Measurements from ENCODE around the gene HTRA3. TPM values are rescaled to one million over a fixed set of nuclear protein-coding genes. Genes with fewer than 3 reads are reported as not detected.

Gene HTRA3
- total RNA-seq, 1 experiment from 2014 or later, result 2.8 TPM

DNA sequence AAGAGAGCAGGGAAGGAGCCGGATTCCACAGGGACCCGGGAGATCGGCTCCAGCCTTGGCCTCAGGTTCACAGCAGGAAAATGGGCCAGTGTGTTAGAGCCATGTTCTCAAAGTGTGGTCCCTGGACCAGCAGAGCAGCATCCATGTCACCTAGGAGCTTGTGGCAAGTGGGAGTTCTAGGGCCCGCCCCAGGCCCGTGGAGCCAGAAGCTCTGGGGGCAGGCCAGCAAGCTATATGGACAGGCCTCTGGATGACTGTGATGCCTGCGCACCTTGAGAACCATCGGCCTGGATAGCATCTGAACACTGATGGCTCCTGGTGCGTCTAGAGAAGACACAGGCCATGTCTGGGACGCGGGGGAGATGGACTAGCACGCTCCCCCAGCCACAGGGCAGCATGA is 36.8 kb upstream of the HTRA3 start:
- H3K9me2 ChIP-seq (replicated peaks; ENCODE audit: low read length), result no peaks in the 10 kb centered on the region
- DNase-seq (no peak), ATAC-seq (no peak)
- no peak overlapping the region for H2AFZ ChIP-seq (ENCODE audit: low read length)
- no peaks in the 10 kb centered on the region for H3K9me3 ChIP-seq (ENCODE audit: low read length)
- no peaks in the 10 kb centered on the region for H4K20me1 ChIP-seq (ENCODE audit: low read length)
- H3K9ac ChIP-seq (ENCODE audit: low read length), result no peak overlapping the region
- ChIA-PET CTCF (no interaction called here), POLR2A (ENCODE audit: unreplicated experiment) (no interaction called here)
- H3K36me3 ChIP-seq (ENCODE audit: low read depth, low read length), result no peaks in the 10 kb centered on the region
- H3K27ac ChIP-seq (ENCODE audit: low read length), result no peak overlapping the region
- intact Hi-C loops (cut with micrococcal nuclease), result no loop called here
- no peak for TF ChIP-seq EZH2 (IDR thresholded peaks at IDR 0.05; ENCODE audit: low read length, unreplicated experiment)
- no peaks in the 10 kb centered on the region for H3K27me3 ChIP-seq (ENCODE audit: low read length)
- H3K79me2 ChIP-seq (ENCODE audit: low read length), result no peaks in the 10 kb centered on the region
- BruUV-seq (replicated peaks), result no TSS peak
- no peaks in the 10 kb centered on the region for H3F3A ChIP-seq (ENCODE audit: low read length, unreplicated experiment)
- no peak overlapping the region for H3K4me2 ChIP-seq (ENCODE audit: low read length)
- H3K4me1 ChIP-seq (ENCODE audit: insufficient read depth, low read length), result peaks cover 13% of the 10 kb centered on the region
- H3K4me3 ChIP-seq (ENCODE audit: low read length), result no peak overlapping the region

DNA sequence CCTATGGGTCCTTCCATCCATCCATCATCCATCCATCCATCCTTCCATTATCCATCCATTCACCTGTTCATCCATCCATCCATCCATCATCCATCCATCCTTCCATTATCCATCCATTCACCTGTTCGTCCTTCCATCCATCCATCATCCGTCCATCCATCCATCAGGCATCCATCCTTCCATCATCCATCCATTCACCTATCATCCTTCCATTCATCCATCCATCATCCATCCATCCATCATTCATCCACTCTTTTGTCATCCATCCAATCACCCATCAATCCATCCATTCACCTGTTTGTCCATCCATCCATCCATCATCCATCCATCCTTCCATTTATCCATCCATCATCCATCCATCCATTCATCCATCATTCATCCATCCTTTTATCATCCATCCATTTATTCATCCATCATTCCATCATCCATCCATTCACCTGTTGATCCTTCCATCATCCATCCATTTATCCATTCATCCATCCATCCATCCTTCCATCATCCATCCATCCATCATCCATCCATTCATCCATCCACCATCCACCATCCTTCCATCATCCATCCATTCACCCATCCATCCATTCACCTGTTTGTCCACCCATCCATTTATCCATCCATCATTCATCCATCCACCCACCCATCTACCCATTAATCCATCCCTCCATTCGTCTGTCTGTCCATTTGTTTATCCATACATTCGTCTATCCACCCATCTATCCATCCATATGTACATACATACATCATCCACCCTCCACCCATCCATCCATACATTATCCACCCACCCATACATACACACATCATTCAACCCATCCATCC is 35.7 kb upstream of the HTRA3 start:
- CTCF ChIA-PET, result no interaction called here

DNA sequence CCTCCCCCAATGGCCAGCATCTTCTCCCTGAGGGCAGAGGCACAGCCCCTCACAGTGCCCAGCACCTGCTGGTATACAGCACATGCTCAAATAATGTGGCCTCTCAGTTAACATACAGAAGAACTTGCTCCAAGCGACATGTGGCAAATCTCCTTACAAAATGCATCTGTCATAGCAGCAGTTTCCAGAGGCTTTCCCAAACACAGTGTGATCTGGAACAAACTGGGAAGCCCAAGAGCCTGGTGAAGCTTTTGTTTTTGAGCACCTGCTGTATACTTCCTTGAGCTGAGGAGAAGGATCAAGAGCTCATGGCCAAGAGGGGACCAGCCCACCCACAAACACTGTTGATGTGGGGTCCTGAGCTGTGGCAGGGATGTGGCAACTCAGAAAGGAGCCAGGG is 34.8 kb upstream of the HTRA3 start:
- TF ChIP-seq, protein P1, sequence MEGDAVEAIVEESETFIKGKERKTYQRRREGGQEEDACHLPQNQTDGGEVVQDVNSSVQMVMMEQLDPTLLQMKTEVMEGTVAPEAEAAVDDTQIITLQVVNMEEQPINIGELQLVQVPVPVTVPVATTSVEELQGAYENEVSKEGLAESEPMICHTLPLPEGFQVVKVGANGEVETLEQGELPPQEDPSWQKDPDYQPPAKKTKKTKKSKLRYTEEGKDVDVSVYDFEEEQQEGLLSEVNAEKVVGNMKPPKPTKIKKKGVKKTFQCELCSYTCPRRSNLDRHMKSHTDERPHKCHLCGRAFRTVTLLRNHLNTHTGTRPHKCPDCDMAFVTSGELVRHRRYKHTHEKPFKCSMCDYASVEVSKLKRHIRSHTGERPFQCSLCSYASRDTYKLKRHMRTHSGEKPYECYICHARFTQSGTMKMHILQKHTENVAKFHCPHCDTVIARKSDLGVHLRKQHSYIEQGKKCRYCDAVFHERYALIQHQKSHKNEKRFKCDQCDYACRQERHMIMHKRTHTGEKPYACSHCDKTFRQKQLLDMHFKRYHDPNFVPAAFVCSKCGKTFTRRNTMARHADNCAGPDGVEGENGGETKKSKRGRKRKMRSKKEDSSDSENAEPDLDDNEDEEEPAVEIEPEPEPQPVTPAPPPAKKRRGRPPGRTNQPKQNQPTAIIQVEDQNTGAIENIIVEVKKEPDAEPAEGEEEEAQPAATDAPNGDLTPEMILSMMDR (conservative IDR thresholded peaks at IDR 0.05; ENCODE audit: low read depth, low read length), result no peak
- TF ChIP-seq EZH2 (IDR thresholded peaks at IDR 0.05; ENCODE audit: low read length, unreplicated experiment), result no peak
- no peak for TF ChIP-seq EZH2phosphoT487 (IDR thresholded peaks at IDR 0.05; ENCODE audit: borderline replicate concordance, low read length)
- no peak overlapping the region for H3K9ac ChIP-seq (ENCODE audit: low read length)
- H3K27me3 ChIP-seq (ENCODE audit: low read length), result no peaks in the 10 kb centered on the region
- CTCF ChIA-PET, result no interaction called here
- no peaks in the 10 kb centered on the region for H4K20me1 ChIP-seq (ENCODE audit: low read length)
- no peak overlapping the region for H3K27ac ChIP-seq (ENCODE audit: low read length)
- no peak overlapping the region for H3K4me2 ChIP-seq (ENCODE audit: low read length)
- H3K9me2 ChIP-seq (replicated peaks; ENCODE audit: low read length), result no peaks in the 10 kb centered on the region
- no TSS peak for BruUV-seq (replicated peaks)
- no peak overlapping the region for H2AFZ ChIP-seq (ENCODE audit: low read length)
- POLR2A ChIA-PET (ENCODE audit: unreplicated experiment), result no interaction called here
- no peaks in the 10 kb centered on the region for H3K36me3 ChIP-seq (ENCODE audit: low read depth, low read length)
- H3K79me2 ChIP-seq (ENCODE audit: low read length), result no peaks in the 10 kb centered on the region
- H3K4me3 ChIP-seq (ENCODE audit: low read length), result no peak overlapping the region
- no peaks in the 10 kb centered on the region for H3K9me3 ChIP-seq (ENCODE audit: low read length)
- no peaks in the 10 kb centered on the region for H3F3A ChIP-seq (ENCODE audit: low read length, unreplicated experiment)
- ATAC-seq (no peak), DNase-seq (no peak)
- intact Hi-C loops (cut with micrococcal nuclease), result no loop called here
- no peaks in the 10 kb centered on the region for H3K4me1 ChIP-seq (ENCODE audit: insufficient read depth, low read length)

More for the DNA sequence above, 35.7 kb upstream of the HTRA3 start:
- no peaks in the 10 kb centered on the region for H3K79me2 ChIP-seq (ENCODE audit: low read length)
- TF ChIP-seq EZH2phosphoT487 (IDR thresholded peaks at IDR 0.05; ENCODE audit: borderline replicate concordance, low read length) (no peak), EZH2 (IDR thresholded peaks at IDR 0.05; ENCODE audit: low read length, unreplicated experiment) (no peak)
- TF ChIP-seq, protein P1 (conservative IDR thresholded peaks at IDR 0.05; ENCODE audit: low read depth, low read length), result no peak
- no peaks in the 10 kb centered on the region for H3K9me2 ChIP-seq (replicated peaks; ENCODE audit: low read length)
- no peaks in the 10 kb centered on the region for H3K9me3 ChIP-seq (ENCODE audit: low read length)
- POLR2A ChIA-PET (ENCODE audit: unreplicated experiment), result no interaction called here
- H3F3A ChIP-seq (ENCODE audit: low read length, unreplicated experiment), result no peaks in the 10 kb centered on the region
- peaks cover 2% of the 10 kb centered on the region for H3K4me1 ChIP-seq (ENCODE audit: insufficient read depth, low read length)
- DNase-seq (no peak), ATAC-seq (no peak)
- no peak overlapping the region for H3K9ac ChIP-seq (ENCODE audit: low read length)
- no peaks in the 10 kb centered on the region for H3K27me3 ChIP-seq (ENCODE audit: low read length)
- H2AFZ ChIP-seq (ENCODE audit: low read length), result no peak overlapping the region
- H4K20me1 ChIP-seq (ENCODE audit: low read length), result no peaks in the 10 kb centered on the region
- intact Hi-C loops (cut with micrococcal nuclease), result no loop called here
- no peak overlapping the region for H3K4me3 ChIP-seq (ENCODE audit: low read length)
- H3K36me3 ChIP-seq (ENCODE audit: low read depth, low read length), result no peaks in the 10 kb centered on the region
- BruUV-seq (replicated peaks), result no TSS peak
- no peak overlapping the region for H3K4me2 ChIP-seq (ENCODE audit: low read length)
- H3K27ac ChIP-seq (ENCODE audit: low read length), result no peak overlapping the region
